DOHH2 (cell line): ENCODE data around the gene PLIN1.

Source experiments
- H3F3A ChIP-seq: fragments of 200-600 bp; sonication (generic), shearing (Covaris generic); 2 replicates; pipeline ENCODE4 v1.6.0; 2016; ENCODE audit warnings: antibody characterized with exemption, mild to moderate bottlenecking; ENCODE audit not compliant: control insufficient read depth, insufficient read depth
- H3K27ac ChIP-seq: fragments of 200-600 bp; sonication (generic); 2 replicates; pipeline ENCODE4 v1.5.1; 2014; ENCODE audit warnings: low read depth, mild to moderate bottlenecking, low read length, moderate library complexity
- H3K27me3 ChIP-seq: fragments of 200-600 bp; sonication (generic); 2 replicates; pipeline ENCODE4 v1.6.1; 2014; ENCODE audit warnings: mild to moderate bottlenecking, low read length, mixed read lengths; ENCODE audit not compliant: control insufficient read depth
- H3K36me3 ChIP-seq: fragments of 200-600 bp; sonication (generic); 2 replicates; pipeline ENCODE4 v1.6.1; 2014; ENCODE audit warnings: mild to moderate bottlenecking, low read length, moderate library complexity, mixed read lengths; ENCODE audit not compliant: control insufficient read depth
- H3K4me1 ChIP-seq: fragments of 200-600 bp; sonication (generic); 2 replicates; pipeline ENCODE4 v1.6.1; 2014; ENCODE audit warnings: mild to moderate bottlenecking, low read length, mixed read lengths; ENCODE audit not compliant: control insufficient read depth
- H3K4me2 ChIP-seq: fragments of 200-600 bp; sonication (generic); 2 replicates; pipeline ENCODE4 v1.6.0; 2014; ENCODE audit warnings: mild to moderate bottlenecking, low read length, moderate library complexity
- H3K4me3 ChIP-seq: fragments of 200-600 bp; sonication (generic); 2 replicates; pipeline ENCODE4 v1.5.1; 2014; ENCODE audit warnings: mild to moderate bottlenecking, low read length, mixed read lengths
- H3K79me2 ChIP-seq: fragments of 200-600 bp; sonication (generic); 2 replicates; pipeline ENCODE4 v1.6.1; 2014; ENCODE audit warnings: mild to moderate bottlenecking, low read length, mixed read lengths; ENCODE audit not compliant: control insufficient read depth
- H3K9me2 ChIP-seq: fragments of 200-600 bp; sonication (generic); replicated peaks from 2 replicates; pipeline ENCODE4 v1.6.1; 2014; ENCODE audit warnings: mild to moderate bottlenecking, low read length, mixed read lengths; ENCODE audit not compliant: control insufficient read depth
- H3K9me3 ChIP-seq: fragments of 200-600 bp; sonication (generic); 2 replicates; pipeline ENCODE4 v1.6.1; 2014; ENCODE audit warnings: antibody characterized with exemption, low read length, mixed read lengths; ENCODE audit not compliant: control insufficient read depth, insufficient read depth
- H4K20me1 ChIP-seq: fragments of 200-600 bp; sonication (generic); 2 replicates; pipeline ENCODE4 v1.6.0; 2014; ENCODE audit warnings: low read depth, mild to moderate bottlenecking, antibody characterized with exemption, low read length, moderate library complexity; ENCODE audit not compliant: control insufficient read depth, insufficient read depth
- EZH2phosphoT487 ChIP-seq: fragments of 200-600 bp; sonication (generic); IDR thresholded peaks from 2 replicates; pipeline ENCODE4 v1.6.1; 2017; ENCODE audit warnings: borderline replicate concordance, mild to moderate bottlenecking, antibody characterized with exemption, low read length, moderate library complexity, mixed read lengths
- TF ChIP-seq, protein P1 (sequence below): fragments of 200-600 bp; sonication (generic); IDR thresholded peaks from one replicate; pipeline ENCODE4 v1.5.1; 2014; ENCODE audit warnings: antibody characterized with exemption, mild to moderate bottlenecking, low read depth, low read length; ENCODE audit not compliant: poor library complexity, severe bottlenecking

PLIN1 gene

DNA sequence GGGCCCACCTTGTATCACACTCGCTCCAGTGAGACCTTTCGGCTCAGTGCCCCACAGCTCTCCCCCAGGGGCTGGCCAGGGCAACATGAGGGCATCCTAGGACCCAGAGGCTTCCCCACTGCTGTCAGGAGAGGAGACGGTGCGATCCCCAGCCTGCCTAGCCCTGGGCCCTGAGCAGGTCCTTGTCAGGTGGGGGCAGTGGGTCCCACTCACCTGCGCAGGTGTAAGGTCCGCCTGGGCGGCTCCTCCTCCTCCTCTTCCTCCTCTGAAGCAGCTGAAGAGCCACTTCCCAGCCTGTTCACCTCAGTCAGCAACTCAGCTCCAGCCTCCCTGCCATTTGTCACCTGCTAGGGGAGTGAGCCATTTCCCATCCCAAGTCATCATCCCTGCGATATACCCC, 33.5 kb downstream of the PLIN1 start:
- Histone ChIP-seq H3K9me2 (no peaks in the 10 kb centered on the region), H3K36me3 (no peaks in the 10 kb centered on the region), H3K4me3 (no peak overlapping the region), H3K79me2 (no peaks in the 10 kb centered on the region), H3K9me3 (no peaks in the 10 kb centered on the region), H3K4me2 (no peak overlapping the region), H3F3A (no peaks in the 10 kb centered on the region), H4K20me1 (no peaks in the 10 kb centered on the region), H3K4me1 (no peaks in the 10 kb centered on the region), H3K27me3 (no peaks in the 10 kb centered on the region), H3K27ac (no peak overlapping the region)
- TF ChIP-seq EZH2phosphoT487, result no peak
- TF ChIP-seq, protein P1, sequence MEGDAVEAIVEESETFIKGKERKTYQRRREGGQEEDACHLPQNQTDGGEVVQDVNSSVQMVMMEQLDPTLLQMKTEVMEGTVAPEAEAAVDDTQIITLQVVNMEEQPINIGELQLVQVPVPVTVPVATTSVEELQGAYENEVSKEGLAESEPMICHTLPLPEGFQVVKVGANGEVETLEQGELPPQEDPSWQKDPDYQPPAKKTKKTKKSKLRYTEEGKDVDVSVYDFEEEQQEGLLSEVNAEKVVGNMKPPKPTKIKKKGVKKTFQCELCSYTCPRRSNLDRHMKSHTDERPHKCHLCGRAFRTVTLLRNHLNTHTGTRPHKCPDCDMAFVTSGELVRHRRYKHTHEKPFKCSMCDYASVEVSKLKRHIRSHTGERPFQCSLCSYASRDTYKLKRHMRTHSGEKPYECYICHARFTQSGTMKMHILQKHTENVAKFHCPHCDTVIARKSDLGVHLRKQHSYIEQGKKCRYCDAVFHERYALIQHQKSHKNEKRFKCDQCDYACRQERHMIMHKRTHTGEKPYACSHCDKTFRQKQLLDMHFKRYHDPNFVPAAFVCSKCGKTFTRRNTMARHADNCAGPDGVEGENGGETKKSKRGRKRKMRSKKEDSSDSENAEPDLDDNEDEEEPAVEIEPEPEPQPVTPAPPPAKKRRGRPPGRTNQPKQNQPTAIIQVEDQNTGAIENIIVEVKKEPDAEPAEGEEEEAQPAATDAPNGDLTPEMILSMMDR, result no peak

GRCh38 chr15:89642106-89642505, 37.1 kb downstream of the PLIN1 start:
- H3K27ac ChIP-seq, result no peak overlapping the region
- H3F3A ChIP-seq, result no peaks in the 10 kb centered on the region
- no peak overlapping the region for H3K4me3 ChIP-seq
- H3K27me3 ChIP-seq, result no peaks in the 10 kb centered on the region
- no peaks in the 10 kb centered on the region for H3K9me3 ChIP-seq
- no peak overlapping the region for H3K4me2 ChIP-seq
- H4K20me1 ChIP-seq, result no peaks in the 10 kb centered on the region
- H3K36me3 ChIP-seq, result no peaks in the 10 kb centered on the region
- no peaks in the 10 kb centered on the region for H3K79me2 ChIP-seq
- no peak for TF ChIP-seq EZH2phosphoT487
- TF ChIP-seq, protein P1, result no peak
- H3K4me1 ChIP-seq, result no peaks in the 10 kb centered on the region
- no peaks in the 10 kb centered on the region for H3K9me2 ChIP-seq

GRCh38 chr15:89641053-89641452, 38.1 kb downstream of the PLIN1 start:
- Histone ChIP-seq H3K9me2 (no peaks in the 10 kb centered on the region), H3K9me3 (no peaks in the 10 kb centered on the region), H3K27me3 (no peaks in the 10 kb centered on the region), H3K79me2 (no peaks in the 10 kb centered on the region), H3K4me2 (no peak overlapping the region), H3F3A (no peaks in the 10 kb centered on the region), H3K27ac (no peak overlapping the region), H3K36me3 (no peaks in the 10 kb centered on the region), H3K4me1 (no peaks in the 10 kb centered on the region), H3K4me3 (no peak overlapping the region), H4K20me1 (no peaks in the 10 kb centered on the region)
- TF ChIP-seq EZH2phosphoT487, result no peak
- TF ChIP-seq, protein P1, result no peak

- H4K20me1 ChIP-seq, result no peaks in the 10 kb centered on the region
- H3K4me3 ChIP-seq, result no peak overlapping the region
- no peaks in the 10 kb centered on the region for H3K79me2 ChIP-seq
- H3K27ac ChIP-seq, result no peak overlapping the region
- H3K4me1 ChIP-seq, result no peaks in the 10 kb centered on the region
- H3K9me2 ChIP-seq, result no peaks in the 10 kb centered on the region
- H3K36me3 ChIP-seq, result no peaks in the 10 kb centered on the region
- no peaks in the 10 kb centered on the region for H3K9me3 ChIP-seq
- no peaks in the 10 kb centered on the region for H3K27me3 ChIP-seq
- H3K4me2 ChIP-seq, result no peak overlapping the region
- no peaks in the 10 kb centered on the region for H3F3A ChIP-seq
- TF ChIP-seq, protein P1, result no peak
- no peak for TF ChIP-seq EZH2phosphoT487
Observed at GRCh38 chr15:89640245-89640644, 38.9 kb downstream of the PLIN1 start.
